ENCODE results near the gene PCDH17. TPM values are rescaled to one million over a fixed set of nuclear protein-coding genes. Genes with fewer than 3 reads are reported as not detected.

PCDH17 gene
- total and polyA plus RNA-seq, 2 of the 8 experiments (the other 6 are each of a cell fraction or from before 2014, with no cell fraction given): 0.20 to 0.60 TPM

DNA sequence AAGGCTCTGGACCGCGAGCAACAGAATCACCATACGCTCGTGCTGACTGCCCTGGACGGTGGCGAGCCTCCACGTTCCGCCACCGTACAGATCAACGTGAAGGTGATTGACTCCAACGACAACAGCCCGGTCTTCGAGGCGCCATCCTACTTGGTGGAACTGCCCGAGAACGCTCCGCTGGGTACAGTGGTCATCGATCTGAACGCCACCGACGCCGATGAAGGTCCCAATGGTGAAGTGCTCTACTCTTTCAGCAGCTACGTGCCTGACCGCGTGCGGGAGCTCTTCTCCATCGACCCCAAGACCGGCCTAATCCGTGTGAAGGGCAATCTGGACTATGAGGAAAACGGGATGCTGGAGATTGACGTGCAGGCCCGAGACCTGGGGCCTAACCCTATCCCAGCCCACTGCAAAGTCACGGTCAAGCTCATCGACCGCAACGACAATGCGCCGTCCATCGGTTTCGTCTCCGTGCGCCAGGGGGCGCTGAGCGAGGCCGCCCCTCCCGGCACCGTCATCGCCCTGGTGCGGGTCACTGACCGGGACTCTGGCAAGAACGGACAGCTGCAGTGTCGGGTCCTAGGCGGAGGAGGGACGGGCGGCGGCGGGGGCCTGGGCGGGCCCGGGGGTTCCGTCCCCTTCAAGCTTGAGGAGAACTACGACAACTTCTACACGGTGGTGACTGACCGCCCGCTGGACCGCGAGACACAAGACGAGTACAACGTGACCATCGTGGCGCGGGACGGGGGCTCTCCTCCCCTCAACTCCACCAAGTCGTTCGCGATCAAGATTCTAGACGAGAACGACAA is 1.8 kb downstream of the PCDH17 start:
- Histone ChIP-seq H4K20me1 (replicated peaks in 1 of 2; ENCODE audit: control insufficient read depth in 1 of 2, insufficient read depth in 2 of 2, low read length in 2 of 2) (peaks cover 0 to 3% of the 10 kb centered on the region in 2 experiments), H3K79me2 (ENCODE audit: control insufficient read depth in 1 of 2, insufficient read depth in 2 of 2, low read length in 2 of 2) (no peaks in the 10 kb centered on the region), H3K4me3 (ENCODE audit: extremely low read depth in 1 of 4, insufficient read depth in 2 of 4, low read depth in 3 of 4, low read length in 4 of 4) (peak overlapping the region; percentile 61 to 73 (median 66)), H3K27ac (ENCODE audit: low read depth, low read length) (no peak overlapping the region), H3K18ac (ENCODE audit: extremely low read depth, low read length) (peak overlapping the region; percentile 11; the same call in 1 of the 2 replicates), H4K5ac (ENCODE audit: insufficient read length, low read depth, low read length) (no peak overlapping the region), H3K23ac (ENCODE audit: insufficient read length) (no peak overlapping the region), H2BK5ac (ENCODE audit: low read depth, low read length) (no peak overlapping the region), H3K14ac (ENCODE audit: insufficient read length) (no peak overlapping the region), H3K9ac (replicated peaks in 1 of 4; ENCODE audit: extremely low read depth in 1 of 4, low read depth in 3 of 4, low read length in 3 of 4) (no peak overlapping the region), H3K9me3 (ENCODE audit: insufficient read depth in 2 of 2, low read depth in 1 of 2, low read length in 1 of 2) (peaks cover 0 to 10% of the 10 kb centered on the region in 2 experiments; a peak in 1 of 4 replicates), H2BK120ac (replicated peaks; ENCODE audit: low read depth, low read length) (no peak overlapping the region), H3K27me3 (replicated peaks in 1 of 4; ENCODE audit: control insufficient read depth in 3 of 4, extremely low read depth in 1 of 4, insufficient read depth in 3 of 4, low read length in 3 of 4) (peaks cover 28 to 63% (median 55%) of the 10 kb centered on the region in 4 experiments), H3K36me3 (ENCODE audit: control insufficient read depth in 2 of 4, insufficient read depth in 4 of 4, low read length in 3 of 4) (peaks cover 0 to 5% (median 0%) of the 10 kb centered on the region in 4 experiments; a peak in 1 of 8 replicates), H3K4me2 (ENCODE audit: insufficient read depth in 1 of 2, low read depth in 2 of 2, low read length in 2 of 2) (peak overlapping the region; percentile 98 to 100), H3K23me2 (ENCODE audit: low read depth, low read length) (peaks cover 44% of the 10 kb centered on the region), H2BK12ac (ENCODE audit: low read depth, low read length) (peak overlapping the region; percentile 55; the same call in 1 of the 2 replicates), H2AK5ac (ENCODE audit: low read depth, low read length) (no peak overlapping the region), H2AFZ (ENCODE audit: low read length) (peak overlapping the region; percentile 83), H4K91ac (replicated peaks; ENCODE audit: insufficient read length, low read length) (peak overlapping the region; percentile 17), H3K56ac (replicated peaks; ENCODE audit: insufficient read length, low read depth, low read length) (no peak overlapping the region), H4K8ac (ENCODE audit: extremely low read depth, insufficient read depth, low read length) (peak overlapping the region; percentile 58; the same call in 1 of the 2 replicates), H2BK15ac (ENCODE audit: low read length) (no peak overlapping the region), H3K4ac (replicated peaks; ENCODE audit: insufficient read length, low read depth, low read length) (peak overlapping the region; percentile 81), H3K4me1 (replicated peaks in 1 of 4; ENCODE audit: control insufficient read depth in 3 of 4, insufficient read depth in 4 of 4, low read length in 3 of 4) (peaks cover 0 to 18% (median 7%) of the 10 kb centered on the region in 4 experiments; a peak in 6 of 7 replicates), H2BK20ac (ENCODE audit: low read length) (no peak overlapping the region), H3K79me1 (ENCODE audit: low read depth, low read length) (no peaks in the 10 kb centered on the region)
- ChIA-PET POLR2A (ENCODE audit: partially characterized antibody) (interaction anchor here (0.5 kb wide), 1 partner anchor 1810 kb away, joined by 4 read pairs; no protein-coding TSS in a partner anchor), CTCF (ENCODE audit: partially characterized antibody) (interaction anchor here (0.6 to 5.1 kb wide), 32 partner anchors 9 to 1626 kb away, joined by 3 to 38 read pairs (median 4); no protein-coding TSS in a partner anchor)
- no peak for FAIRE-seq
- peak in 1 of 2 experiments; percentile 93 for DNase-seq (ENCODE audit: low read depth in 1 of 2, low spot score in 2 of 2)
- 11% methylated on average over 57 of the region's 77 CpGs; no CpG with 5 or more reads in 1 of the 2 experiments for WGBS, 2 experiments (ENCODE audit: extremely low coverage in 1 of 2, insufficient coverage in 1 of 2, insufficient read length in 1 of 2, insufficient replicate concordance in 2 of 2, low coverage in 1 of 2, low lambda C conversion rate in 2 of 2, missing lambda C conversion rate in 1 of 2)
- no peak for TF ChIP-seq SAP30 (IDR thresholded peaks at IDR 0.05; ENCODE audit: insufficient read depth, insufficient replicate concordance, low read length)
- TF ChIP-seq, protein P1, sequence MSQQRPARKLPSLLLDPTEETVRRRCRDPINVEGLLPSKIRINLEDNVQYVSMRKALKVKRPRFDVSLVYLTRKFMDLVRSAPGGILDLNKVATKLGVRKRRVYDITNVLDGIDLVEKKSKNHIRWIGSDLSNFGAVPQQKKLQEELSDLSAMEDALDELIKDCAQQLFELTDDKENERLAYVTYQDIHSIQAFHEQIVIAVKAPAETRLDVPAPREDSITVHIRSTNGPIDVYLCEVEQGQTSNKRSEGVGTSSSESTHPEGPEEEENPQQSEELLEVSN (IDR thresholded peaks at IDR 0.05): peak; percentile 24; the same call in 1 of the 2 replicates
- TF ChIP-seq CBX5 (IDR thresholded peaks at IDR 0.05; ENCODE audit: low read depth, low read length): no peak
- no peak for TF ChIP-seq EGR1 (IDR thresholded peaks at IDR 0.05; ENCODE audit: borderline replicate concordance, low read depth, low read length)
- TF ChIP-seq MAFK (IDR thresholded peaks at IDR 0.05; ENCODE audit: low read depth, low read length): no peak

Data from H1 (cell line).